Neuronal stem cell (in vitro differentiated cells): ENCODE data around the gene CREB3L1.

Source experiments
- DNase-seq: peaks from one replicate; pipeline ENCODE4 v3.0.0-alpha.2; 2013; ENCODE audit warnings: low spot score
- H2AFZ ChIP-seq: one replicate; pipeline ENCODE4 v1.6.1; 2013; ENCODE audit warnings: mild to moderate bottlenecking, low read length, inconsistent platforms
- H2AK5ac ChIP-seq: 2 replicates; pipeline ENCODE4 v1.6.1; 2013; ENCODE audit warnings: low read depth, mild to moderate bottlenecking, inconsistent platforms, low read length, moderate library complexity, mixed read lengths
- H2BK120ac ChIP-seq: 2 replicates; pipeline ENCODE4 v1.6.1; 2013; ENCODE audit warnings: low read depth, mild to moderate bottlenecking, inconsistent platforms, low read length, moderate library complexity, mixed read lengths
- H2BK12ac ChIP-seq: one replicate; pipeline ENCODE4 v1.6.1; 2013; ENCODE audit warnings: low read length, inconsistent platforms
- H2BK15ac ChIP-seq: 2 replicates; pipeline ENCODE4 v1.6.1; 2013; ENCODE audit warnings: mild to moderate bottlenecking, low read length, inconsistent platforms, mixed read lengths
- H2BK5ac ChIP-seq: one replicate; pipeline ENCODE4 v1.6.1; 2013; ENCODE audit warnings: inconsistent platforms, mild to moderate bottlenecking, low read length, moderate library complexity
- H3K14ac ChIP-seq: one replicate; pipeline ENCODE4 v1.6.1; 2013; ENCODE audit warnings: low read length, inconsistent platforms
- H3K18ac ChIP-seq: 2 replicates; pipeline ENCODE4 v1.6.1; 2013; ENCODE audit warnings: low read length, inconsistent platforms
- H3K23ac ChIP-seq: 2 replicates; pipeline ENCODE4 v1.6.1; 2013; ENCODE audit warnings: low read depth, mild to moderate bottlenecking, mixed read lengths, low read length, inconsistent platforms; ENCODE audit not compliant: poor library complexity
- H3K27ac ChIP-seq: replicated peaks from 3 replicates; pipeline ENCODE4 v1.5.1; 2013; ENCODE audit warnings: low read length, inconsistent platforms
- H3K27me3 ChIP-seq, 3 experiments: 2 replicates each; pipeline ENCODE4 v1.6.1; 2013; ENCODE audit warnings: low read length in 3 of 3, mild to moderate bottlenecking in 2 of 3, inconsistent platforms in 1 of 3, low read depth in 1 of 3, mixed read lengths in 1 of 3, moderate library complexity in 1 of 3; ENCODE audit not compliant: control insufficient read depth in 3 of 3, insufficient read depth in 3 of 3
- H3K36me3 ChIP-seq, 2 donors: replicated peaks in 1 of 2; 2 replicates each; pipeline ENCODE4 v1.6.1; 2013; ENCODE audit warnings: low read length in 2 of 2; ENCODE audit not compliant: control insufficient read depth in 2 of 2, insufficient read depth in 2 of 2
- H3K4ac ChIP-seq: 2 replicates; pipeline ENCODE4 v1.6.1; 2013; ENCODE audit warnings: inconsistent platforms, mild to moderate bottlenecking, low read length, moderate library complexity
- H3K4me1 ChIP-seq, 2 donors: 1 replicate in 1 of 2; 2 replicates in 1 of 2; pipeline ENCODE4 v1.6.1; 2013; ENCODE audit warnings: low read length in 2 of 2, low read depth in 1 of 2; ENCODE audit not compliant: control insufficient read depth in 2 of 2, insufficient read depth in 1 of 2
- H3K4me2 ChIP-seq: one replicate; pipeline ENCODE4 v1.6.1; 2013; ENCODE audit warnings: mild to moderate bottlenecking, low read length, inconsistent platforms; ENCODE audit not compliant: insufficient read depth, poor library complexity, severe bottlenecking
- H3K4me3 ChIP-seq, 2 donors: 2 replicates each; pipeline ENCODE4 v1.5.1; 2013; ENCODE audit warnings: low read length in 2 of 2, mild to moderate bottlenecking in 2 of 2, inconsistent platforms in 1 of 2, moderate library complexity in 1 of 2
- H3K79me1 ChIP-seq: one replicate; pipeline ENCODE4 v1.6.1; 2013; ENCODE audit warnings: low read depth, mild to moderate bottlenecking, inconsistent platforms, low read length, moderate library complexity
- H3K9ac ChIP-seq: one replicate; pipeline ENCODE4 v1.6.1; 2013; ENCODE audit warnings: mild to moderate bottlenecking, low read depth, low read length, inconsistent platforms; ENCODE audit not compliant: poor library complexity
- H3K9me3 ChIP-seq, 2 donors: replicated peaks in 1 of 2; 2 replicates each; pipeline versions ENCODE3 to v1.6.1; 2013; ENCODE audit warnings: low read length in 2 of 2, mild to moderate bottlenecking in 2 of 2, inconsistent platforms in 1 of 2, low read depth in 1 of 2, mixed read lengths in 1 of 2, moderate library complexity in 1 of 2; ENCODE audit not compliant: control insufficient read depth in 2 of 2, insufficient read depth in 1 of 2
- H4K8ac ChIP-seq: one replicate; pipeline ENCODE4 v1.6.1; 2013; ENCODE audit warnings: low read depth, mild to moderate bottlenecking, inconsistent platforms, low read length, moderate library complexity
- H4K91ac ChIP-seq: one replicate; pipeline ENCODE4 v1.6.1; 2013; ENCODE audit warnings: low read length, low read depth, mild to moderate bottlenecking, inconsistent platforms; ENCODE audit not compliant: poor library complexity
- WGBS, 2 donors: extraction: QIAGEN DNeasy Blood & Tissue Kit; methylation state at CpG; one replicate each; pipeline ENCODE4 v1.1.7; 2013; ENCODE audit warnings: missing lambda C conversion rate in 2 of 2, mixed read lengths in 1 of 2; ENCODE audit not compliant: insufficient read length in 2 of 2, insufficient replicate concordance in 1 of 2; ENCODE audit errors: extremely low coverage in 2 of 2; 5-methylcytosine and 5-hydroxymethylcytosine counted together

Gene CREB3L1

GRCh38 chr11:46273511-46274205, 3.8 kb upstream of the CREB3L1 start:
- Histone ChIP-seq H2AK5ac (no peak overlapping the region), H4K8ac (no peak overlapping the region), H3K14ac (no peak overlapping the region), H2BK15ac (no peak overlapping the region), H3K27ac (no peak overlapping the region), H3K4ac (no peak overlapping the region), H3K23ac (no peak overlapping the region), H2AFZ (no peak overlapping the region), H3K9me3 (no peaks in the 10 kb centered on the region), H3K36me3 (no peaks in the 10 kb centered on the region), H3K18ac (no peak overlapping the region), H2BK120ac (no peak overlapping the region), H3K79me1 (no peaks in the 10 kb centered on the region), H3K4me3 (no peak overlapping the region), H3K4me2 (no peak overlapping the region), H2BK12ac (no peak overlapping the region), H3K4me1 (peaks cover 4 to 13% of the 10 kb centered on the region in 2 donors), H3K9ac (no peak overlapping the region), H4K91ac (no peak overlapping the region), H3K27me3 (peaks cover 0 to 78% (median 5%) of the 10 kb centered on the region in 3 experiments), H2BK5ac (no peak overlapping the region)
- DNase-seq = no peak
- no CpG with 5 or more reads among the region's 7 CpGs for WGBS, 2 donors

- Histone ChIP-seq H3K9ac (no peak overlapping the region), H2AFZ (no peak overlapping the region), H3K4me2 (no peak overlapping the region), H2BK15ac (no peak overlapping the region), H3K79me1 (no peaks in the 10 kb centered on the region), H3K4ac (no peak overlapping the region), H3K4me1 (peaks cover 4 to 24% of the 10 kb centered on the region in 2 donors), H3K18ac (no peak overlapping the region), H2AK5ac (no peak overlapping the region), H3K9me3 (no peaks in the 10 kb centered on the region), H4K8ac (no peak overlapping the region), H2BK12ac (no peak overlapping the region), H3K23ac (no peak overlapping the region), H4K91ac (no peak overlapping the region), H3K4me3 (no peak overlapping the region), H2BK120ac (no peak overlapping the region), H3K27me3 (peaks cover 0 to 89% (median 5%) of the 10 kb centered on the region in 3 experiments), H3K14ac (no peak overlapping the region), H2BK5ac (no peak overlapping the region), H3K36me3 (no peaks in the 10 kb centered on the region), H3K27ac (no peak overlapping the region)
- WGBS, 2 donors = no CpG with 5 or more reads among the region's 6 CpGs
- DNase-seq = no peak
Measured at GRCh38 chr11:46275964-46276641, 1.4 kb upstream of the CREB3L1 start.

GRCh38 chr11:46277313-46277621, 195 bp upstream of the CREB3L1 start:
- WGBS, 2 donors = no CpG with 5 or more reads among the region's 8 CpGs

GRCh38 chr11:46278387-46279125, 1.1 kb downstream of the CREB3L1 start:
- peak overlapping the region; percentile 83 for H3K9ac ChIP-seq
- H3K9me3 ChIP-seq = no peaks in the 10 kb centered on the region
- no peak overlapping the region for H3K14ac ChIP-seq
- H2AK5ac ChIP-seq = no peak overlapping the region
- peaks cover 0 to 83% (median 5%) of the 10 kb centered on the region in 3 experiments for H3K27me3 ChIP-seq
- H3K79me1 ChIP-seq = no peaks in the 10 kb centered on the region
- no peak overlapping the region for H3K23ac ChIP-seq
- peak overlapping the region; percentile 76 for H3K18ac ChIP-seq
- H3K4me1 ChIP-seq = peaks cover 4 to 24% of the 10 kb centered on the region in 2 donors
- peak overlapping the region; percentile 50 for H2BK15ac ChIP-seq
- no peak overlapping the region for H3K4ac ChIP-seq
- no peak overlapping the region for H3K27ac ChIP-seq
- H2BK12ac ChIP-seq = no peak overlapping the region
- H4K8ac ChIP-seq = peak overlapping the region; percentile 45
- peak overlapping the region; percentile 84 for H2AFZ ChIP-seq
- peak overlapping the region; percentile 90 for H3K4me2 ChIP-seq
- H3K36me3 ChIP-seq = no peaks in the 10 kb centered on the region
- H3K4me3 ChIP-seq = peak overlapping the region in 1 of 2 donors; percentile 86
- no peak for DNase-seq
- H2BK120ac ChIP-seq = no peak overlapping the region
- H4K91ac ChIP-seq = no peak overlapping the region
- WGBS, 2 donors = no CpG with 5 or more reads among the region's 22 CpGs
- peak overlapping the region; percentile 60 for H2BK5ac ChIP-seq

More at GRCh38 chr11:46277313-46277621, 195 bp upstream of the CREB3L1 start:
- Histone ChIP-seq H3K9ac (no peak overlapping the region), H3K4me1 (peaks cover 4 to 28% of the 10 kb centered on the region in 2 donors), H2AK5ac (no peak overlapping the region), H3K23ac (no peak overlapping the region), H2BK12ac (no peak overlapping the region), H2AFZ (peak overlapping the region; percentile 84), H3K36me3 (no peaks in the 10 kb centered on the region), H3K18ac (no peak overlapping the region), H2BK120ac (no peak overlapping the region), H3K27ac (no peak overlapping the region), H4K8ac (no peak overlapping the region), H2BK15ac (no peak overlapping the region), H3K4ac (no peak overlapping the region), H2BK5ac (no peak overlapping the region), H3K27me3 (peaks cover 0 to 89% (median 5%) of the 10 kb centered on the region in 3 experiments), H4K91ac (no peak overlapping the region), H3K9me3 (no peaks in the 10 kb centered on the region), H3K79me1 (no peaks in the 10 kb centered on the region), H3K4me3 (peak overlapping the region in 1 of 2 donors; percentile 25), H3K4me2 (peak overlapping the region; percentile 90), H3K14ac (no peak overlapping the region)
- no peak for DNase-seq
